Measurements from ENCODE around the gene CDK14. TPM values are rescaled to one million over a fixed set of nuclear protein-coding genes. Genes with fewer than 3 reads are reported as not detected.

CDK14 gene
- total RNA-seq, 1 experiment from 2014 or later = 39.1 TPM

DNA sequence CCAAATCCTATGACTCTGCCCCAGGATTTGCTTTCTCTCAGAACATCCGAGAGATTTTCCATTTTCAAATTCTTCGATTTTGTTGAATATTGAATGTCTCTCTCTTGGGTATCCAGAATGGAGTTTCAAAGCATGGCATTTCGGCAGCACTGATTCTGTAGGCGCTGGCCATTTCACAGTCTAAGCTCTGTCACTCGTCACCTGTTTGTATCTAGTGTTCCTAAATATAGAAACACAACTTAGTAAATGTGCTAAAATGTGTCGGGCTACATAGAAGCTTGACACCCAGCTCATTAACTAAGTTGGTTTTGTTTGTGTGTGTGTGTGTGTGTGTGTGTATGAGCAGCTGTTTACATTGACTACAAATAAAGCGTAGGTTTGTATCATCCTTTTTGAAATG is 494.6 kb downstream of the CDK14 start:
- TF ChIP-seq, protein P1, sequence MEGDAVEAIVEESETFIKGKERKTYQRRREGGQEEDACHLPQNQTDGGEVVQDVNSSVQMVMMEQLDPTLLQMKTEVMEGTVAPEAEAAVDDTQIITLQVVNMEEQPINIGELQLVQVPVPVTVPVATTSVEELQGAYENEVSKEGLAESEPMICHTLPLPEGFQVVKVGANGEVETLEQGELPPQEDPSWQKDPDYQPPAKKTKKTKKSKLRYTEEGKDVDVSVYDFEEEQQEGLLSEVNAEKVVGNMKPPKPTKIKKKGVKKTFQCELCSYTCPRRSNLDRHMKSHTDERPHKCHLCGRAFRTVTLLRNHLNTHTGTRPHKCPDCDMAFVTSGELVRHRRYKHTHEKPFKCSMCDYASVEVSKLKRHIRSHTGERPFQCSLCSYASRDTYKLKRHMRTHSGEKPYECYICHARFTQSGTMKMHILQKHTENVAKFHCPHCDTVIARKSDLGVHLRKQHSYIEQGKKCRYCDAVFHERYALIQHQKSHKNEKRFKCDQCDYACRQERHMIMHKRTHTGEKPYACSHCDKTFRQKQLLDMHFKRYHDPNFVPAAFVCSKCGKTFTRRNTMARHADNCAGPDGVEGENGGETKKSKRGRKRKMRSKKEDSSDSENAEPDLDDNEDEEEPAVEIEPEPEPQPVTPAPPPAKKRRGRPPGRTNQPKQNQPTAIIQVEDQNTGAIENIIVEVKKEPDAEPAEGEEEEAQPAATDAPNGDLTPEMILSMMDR (conservative IDR thresholded peaks at IDR 0.05) = no peak
- TF ChIP-seq EZH2 (IDR thresholded peaks at IDR 0.05; ENCODE audit: low read depth) = no peak
- H4K20me1 ChIP-seq (ENCODE audit: insufficient read depth) = no peaks in the 10 kb centered on the region
- intact Hi-C loops (cut with micrococcal nuclease; ENCODE audit: unreplicated experiment) = no loop called here
- H3K27ac ChIP-seq = no peak overlapping the region
- no peaks in the 10 kb centered on the region for H3F3A ChIP-seq (ENCODE audit: insufficient read depth, low read depth)
- H3K9me2 ChIP-seq (ENCODE audit: insufficient read depth) = no peaks in the 10 kb centered on the region
- ChIA-PET POLR2A (ENCODE audit: unreplicated experiment) (interaction anchor here (0.6 kb wide), 1 partner anchor 766 kb away, joined by 13 read pairs; no protein-coding TSS in a partner anchor), CTCF (interaction anchor here (0.7 kb wide), 1 partner anchor 197 kb away, joined by 3 read pairs; no protein-coding TSS in a partner anchor)
- H3K27me3 ChIP-seq (ENCODE audit: insufficient read depth, low read depth) = no peaks in the 10 kb centered on the region
- DNase-seq = no peak
- no peaks in the 10 kb centered on the region for H3K36me3 ChIP-seq (ENCODE audit: low read depth)
- H3K9me3 ChIP-seq (ENCODE audit: insufficient read depth, low read depth) = no peaks in the 10 kb centered on the region
- no peak overlapping the region for H3K4me3 ChIP-seq
- H2AFZ ChIP-seq = no peak overlapping the region
- H3K79me2 ChIP-seq (ENCODE audit: low read depth) = no peaks in the 10 kb centered on the region
- no TSS peak for BruUV-seq (replicated peaks)
- no peaks in the 10 kb centered on the region for H3K4me1 ChIP-seq (replicated peaks; ENCODE audit: insufficient read depth)
- no peak overlapping the region for H3K4me2 ChIP-seq

DNA sequence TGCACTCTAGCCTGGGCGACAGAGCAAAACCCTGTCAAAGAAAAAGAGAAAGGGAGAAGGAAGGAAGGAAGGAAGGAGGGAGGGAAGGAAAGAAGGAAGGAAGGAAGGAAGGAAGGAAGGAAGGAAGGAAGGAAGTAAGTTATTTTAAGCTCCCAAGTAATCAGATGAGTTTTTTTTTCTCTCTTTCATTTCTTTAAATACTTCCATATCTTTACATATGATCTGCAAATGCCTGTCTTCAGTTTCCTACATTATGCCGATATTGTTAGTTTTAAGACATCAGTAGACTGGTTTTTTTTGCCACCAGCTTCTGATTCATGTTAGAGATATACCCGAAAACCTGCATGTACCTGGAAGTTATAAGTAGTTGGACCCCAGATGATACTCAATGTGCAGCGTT is 495.5 kb downstream of the CDK14 start:
- DNase-seq = no peak
- H4K20me1 ChIP-seq (ENCODE audit: insufficient read depth) = no peaks in the 10 kb centered on the region
- H3K4me1 ChIP-seq (replicated peaks; ENCODE audit: insufficient read depth) = no peaks in the 10 kb centered on the region
- H3K9me3 ChIP-seq (ENCODE audit: insufficient read depth, low read depth) = no peaks in the 10 kb centered on the region
- no peak overlapping the region for H3K4me2 ChIP-seq
- POLR2A ChIA-PET (ENCODE audit: unreplicated experiment) = no interaction called here
- H3K27ac ChIP-seq = no peak overlapping the region
- intact Hi-C loops (cut with micrococcal nuclease; ENCODE audit: unreplicated experiment) = no loop called here
- H3F3A ChIP-seq (ENCODE audit: insufficient read depth, low read depth) = no peaks in the 10 kb centered on the region
- no peaks in the 10 kb centered on the region for H3K36me3 ChIP-seq (ENCODE audit: low read depth)
- CTCF ChIA-PET = interaction anchor here (0.6 kb wide), 2 partner anchors 173 to 470 kb away, joined by 4 to 5 read pairs; no protein-coding TSS in a partner anchor
- H3K9me2 ChIP-seq (ENCODE audit: insufficient read depth) = no peaks in the 10 kb centered on the region
- no peaks in the 10 kb centered on the region for H3K79me2 ChIP-seq (ENCODE audit: low read depth)
- H3K27me3 ChIP-seq (ENCODE audit: insufficient read depth, low read depth) = no peaks in the 10 kb centered on the region
- no peak overlapping the region for H3K4me3 ChIP-seq
- TF ChIP-seq, protein P1 (conservative IDR thresholded peaks at IDR 0.05) = no peak
- TF ChIP-seq EZH2 (IDR thresholded peaks at IDR 0.05; ENCODE audit: low read depth) = no peak
- BruUV-seq (replicated peaks) = no TSS peak
- H2AFZ ChIP-seq = no peak overlapping the region

DNA sequence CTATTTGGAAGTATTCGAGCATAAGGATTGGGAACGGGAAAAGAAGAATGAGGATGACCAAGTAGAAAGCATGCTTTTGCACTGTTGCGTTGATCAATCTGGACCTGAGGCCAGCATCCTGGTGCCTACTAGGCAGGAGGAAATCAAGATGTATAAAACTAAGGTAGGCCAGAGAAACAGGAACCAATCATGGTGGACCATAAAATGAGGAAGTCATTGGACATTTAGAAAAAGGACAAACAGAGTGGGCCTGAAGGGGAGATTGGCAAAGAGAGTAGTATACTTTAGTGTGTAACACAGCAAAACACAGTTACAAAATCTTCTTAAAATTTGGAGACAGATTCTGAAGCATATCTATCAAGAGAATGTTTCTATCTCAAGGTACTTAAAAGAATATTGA is 497.1 kb downstream of the CDK14 start:
- H3K79me2 ChIP-seq (ENCODE audit: low read depth) = no peaks in the 10 kb centered on the region
- H3K4me3 ChIP-seq = no peak overlapping the region
- H3K36me3 ChIP-seq (ENCODE audit: low read depth) = no peaks in the 10 kb centered on the region
- H4K20me1 ChIP-seq (ENCODE audit: insufficient read depth) = no peaks in the 10 kb centered on the region
- H3K4me2 ChIP-seq = no peak overlapping the region
- DNase-seq = no peak
- H3K9me3 ChIP-seq (ENCODE audit: insufficient read depth, low read depth) = no peaks in the 10 kb centered on the region
- no peak overlapping the region for H2AFZ ChIP-seq
- H3K27ac ChIP-seq = no peak overlapping the region
- no TSS peak for BruUV-seq (replicated peaks)
- POLR2A ChIA-PET (ENCODE audit: unreplicated experiment) = no interaction called here
- H3K4me1 ChIP-seq (replicated peaks; ENCODE audit: insufficient read depth) = no peaks in the 10 kb centered on the region
- no peaks in the 10 kb centered on the region for H3F3A ChIP-seq (ENCODE audit: insufficient read depth, low read depth)
- TF ChIP-seq EZH2 (IDR thresholded peaks at IDR 0.05; ENCODE audit: low read depth) = no peak
- TF ChIP-seq, protein P1 (conservative IDR thresholded peaks at IDR 0.05) = no peak
- intact Hi-C loops (cut with micrococcal nuclease; ENCODE audit: unreplicated experiment) = no loop called here
- no peaks in the 10 kb centered on the region for H3K9me2 ChIP-seq (ENCODE audit: insufficient read depth)
- CTCF ChIA-PET = no interaction called here
- H3K27me3 ChIP-seq (ENCODE audit: insufficient read depth, low read depth) = no peaks in the 10 kb centered on the region
